Endodermal cell (in vitro differentiated cells): ENCODE measurements around the gene SPA17. TPM values are rescaled to one million over a fixed set of nuclear protein-coding genes. Genes with fewer than 3 reads are reported as not detected.
A peak's percentile ranks its signal among the peaks of the same experiment; 100 is the strongest.

ENCODE experiments used
- DNase-seq: peaks from one replicate; pipeline ENCODE4 v3.0.0-alpha.2; 2017
- H3K27ac ChIP-seq: 2 replicates; pipeline ENCODE4 v1.5.1; 2013; ENCODE audit warnings: mild to moderate bottlenecking, low read depth, low read length, moderate library complexity
- H3K27me3 ChIP-seq: 2 replicates; pipeline ENCODE4 v1.6.1; 2013; ENCODE audit warnings: mild to moderate bottlenecking, low read length, moderate library complexity; ENCODE audit not compliant: insufficient read depth, control insufficient read depth, poor library complexity, severe bottlenecking
- H3K36me3 ChIP-seq: 2 replicates; pipeline ENCODE4 v1.7.0; 2013; ENCODE audit warnings: mild to moderate bottlenecking, low read length, moderate library complexity; ENCODE audit not compliant: control insufficient read depth, insufficient read depth
- H3K4me1 ChIP-seq: one replicate; pipeline ENCODE4 v1.7.0; 2013; ENCODE audit warnings: low read length; ENCODE audit not compliant: control insufficient read depth, insufficient read depth
- H3K4me3 ChIP-seq: 2 replicates; pipeline ENCODE4 v1.5.1; 2013; ENCODE audit warnings: mild to moderate bottlenecking, low read length, moderate library complexity
- H3K9ac ChIP-seq: 2 replicates; pipeline ENCODE4 v1.6.1; 2013; ENCODE audit warnings: mild to moderate bottlenecking, low read length, moderate library complexity; ENCODE audit not compliant: poor library complexity, severe bottlenecking; ENCODE audit errors: extremely low read depth
- H3K9me3 ChIP-seq: 2 replicates; pipeline ENCODE4 v1.6.1; 2013; ENCODE audit warnings: mild to moderate bottlenecking, low read length, moderate library complexity; ENCODE audit not compliant: control insufficient read depth
- H3K27ac Mint-ChIP-seq: 2 replicates; pipeline ENCODE4 v1.8.0; 2020; ENCODE audit warnings: mixed read lengths
- H3K27me3 Mint-ChIP-seq: 2 replicates; pipeline ENCODE4 v1.8.0; 2021; ENCODE audit warnings: mild to moderate bottlenecking, mixed read lengths; ENCODE audit not compliant: insufficient read depth
- H3K36me3 Mint-ChIP-seq: 2 replicates; pipeline ENCODE4 v1.8.0; 2020; ENCODE audit warnings: low read depth, mixed read lengths
- H3K4me1 Mint-ChIP-seq: 2 replicates; pipeline ENCODE4 v1.8.0; 2020; ENCODE audit warnings: mixed read lengths
- H3K4me3 Mint-ChIP-seq: 2 replicates; pipeline ENCODE4 v1.8.0; 2020; ENCODE audit warnings: mild to moderate bottlenecking, moderate library complexity, mixed read lengths
- H3K9me3 Mint-ChIP-seq: 2 replicates; pipeline ENCODE4 v1.8.0; 2020; ENCODE audit warnings: mild to moderate bottlenecking, mixed read lengths
- WGBS, 2 experiments: methylation state at CpG; one replicate each; pipeline versions ENCODE4 v1.1.5 to v1.1.7; 2013; ENCODE audit warnings: missing lambda C conversion rate in 2 of 2, mixed read lengths in 1 of 2; ENCODE audit not compliant: insufficient coverage in 1 of 2, insufficient read length in 1 of 2; 5-methylcytosine and 5-hydroxymethylcytosine counted together
- total RNA-seq, 2 donors: library from RNA; stranded (reverse); fragmentation: NEBNext Ultra II Directional in 1 of 2; extraction: Animal tissue kit (Norgen Biotek cat#: 25700) in 1 of 2; gene quantifications; 2 replicates in 1 of 2; 3 replicates in 1 of 2; pipeline ENCODE4 v1.2.1, GENCODE V29; 2021
- TF ChIP-seq, protein P1 (sequence below): fragments of 200-600 bp; sonication (generic); conservative IDR thresholded peaks from 2 replicates; pipeline ENCODE4 v1.5.0; 2021; ENCODE audit warnings: antibody characterized with exemption, mild to moderate bottlenecking

The SPA17 gene
- total RNA-seq, 2 donors from 2014 or later: 19.6 to 21.8 TPM

DNA sequence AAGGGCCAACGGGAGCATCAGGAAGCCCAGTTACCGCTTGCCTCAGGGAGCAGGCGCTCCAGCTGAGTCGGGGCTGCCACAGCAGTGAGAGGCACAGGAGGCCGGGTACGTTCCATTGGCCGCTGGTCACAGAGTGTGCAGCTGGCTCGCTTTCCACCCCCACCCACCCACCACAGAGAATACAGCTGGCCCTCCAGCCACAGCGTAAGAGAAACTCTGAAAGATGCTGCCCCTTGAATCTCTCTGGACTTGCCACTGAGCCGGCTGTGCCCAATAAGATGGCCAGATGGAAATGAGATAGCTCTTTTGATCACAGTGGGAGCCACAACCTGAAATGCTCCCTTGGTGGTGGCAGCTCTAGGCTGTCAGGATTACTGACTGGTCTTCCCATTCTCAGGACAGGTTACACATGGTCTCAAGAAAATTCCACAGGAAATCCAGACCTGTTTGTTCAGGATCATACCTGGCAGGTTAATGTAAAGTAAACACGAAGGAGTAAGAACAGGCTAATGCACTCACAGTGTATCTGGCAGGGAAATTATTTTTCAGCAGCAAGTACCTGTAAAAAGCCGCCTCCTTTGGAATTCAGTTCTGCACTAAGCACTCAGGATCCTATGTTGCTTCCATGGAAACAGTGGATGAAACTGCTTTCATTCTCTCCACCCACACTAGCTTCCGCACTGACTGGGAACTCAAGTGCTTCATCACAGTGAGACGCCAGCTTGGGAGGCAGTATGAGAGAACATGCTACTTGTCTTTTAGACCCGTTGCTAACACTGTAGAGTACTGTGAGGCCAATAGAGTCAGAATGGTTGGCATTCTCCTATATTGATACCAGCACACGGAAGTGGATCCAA lies 16.7 kb upstream of the SPA17 start:
- Mint-ChIP-seq H3K4me1 (peaks cover 4% of the 10 kb centered on the region), H3K27ac (no peak overlapping the region), H3K27me3 (peaks cover 10% of the 10 kb centered on the region), H3K4me3 (no peak overlapping the region), H3K36me3 (no peaks in the 10 kb centered on the region), H3K9me3 (no peaks in the 10 kb centered on the region)
- no peak overlapping the region for H3K9ac ChIP-seq
- DNase-seq: peak; percentile 59
- peaks cover 5% of the 10 kb centered on the region for H3K27me3 ChIP-seq
- TF ChIP-seq, protein P1, sequence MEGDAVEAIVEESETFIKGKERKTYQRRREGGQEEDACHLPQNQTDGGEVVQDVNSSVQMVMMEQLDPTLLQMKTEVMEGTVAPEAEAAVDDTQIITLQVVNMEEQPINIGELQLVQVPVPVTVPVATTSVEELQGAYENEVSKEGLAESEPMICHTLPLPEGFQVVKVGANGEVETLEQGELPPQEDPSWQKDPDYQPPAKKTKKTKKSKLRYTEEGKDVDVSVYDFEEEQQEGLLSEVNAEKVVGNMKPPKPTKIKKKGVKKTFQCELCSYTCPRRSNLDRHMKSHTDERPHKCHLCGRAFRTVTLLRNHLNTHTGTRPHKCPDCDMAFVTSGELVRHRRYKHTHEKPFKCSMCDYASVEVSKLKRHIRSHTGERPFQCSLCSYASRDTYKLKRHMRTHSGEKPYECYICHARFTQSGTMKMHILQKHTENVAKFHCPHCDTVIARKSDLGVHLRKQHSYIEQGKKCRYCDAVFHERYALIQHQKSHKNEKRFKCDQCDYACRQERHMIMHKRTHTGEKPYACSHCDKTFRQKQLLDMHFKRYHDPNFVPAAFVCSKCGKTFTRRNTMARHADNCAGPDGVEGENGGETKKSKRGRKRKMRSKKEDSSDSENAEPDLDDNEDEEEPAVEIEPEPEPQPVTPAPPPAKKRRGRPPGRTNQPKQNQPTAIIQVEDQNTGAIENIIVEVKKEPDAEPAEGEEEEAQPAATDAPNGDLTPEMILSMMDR: no peak
- H3K36me3 ChIP-seq: no peaks in the 10 kb centered on the region
- H3K4me1 ChIP-seq: no peaks in the 10 kb centered on the region
- no peaks in the 10 kb centered on the region for H3K9me3 ChIP-seq
- 57 to 61% methylated on average over 9 to 16 of the region's 16 CpGs for WGBS, 2 experiments
- H3K27ac ChIP-seq: peak overlapping the region; percentile 68
- no peak overlapping the region for H3K4me3 ChIP-seq

DNA sequence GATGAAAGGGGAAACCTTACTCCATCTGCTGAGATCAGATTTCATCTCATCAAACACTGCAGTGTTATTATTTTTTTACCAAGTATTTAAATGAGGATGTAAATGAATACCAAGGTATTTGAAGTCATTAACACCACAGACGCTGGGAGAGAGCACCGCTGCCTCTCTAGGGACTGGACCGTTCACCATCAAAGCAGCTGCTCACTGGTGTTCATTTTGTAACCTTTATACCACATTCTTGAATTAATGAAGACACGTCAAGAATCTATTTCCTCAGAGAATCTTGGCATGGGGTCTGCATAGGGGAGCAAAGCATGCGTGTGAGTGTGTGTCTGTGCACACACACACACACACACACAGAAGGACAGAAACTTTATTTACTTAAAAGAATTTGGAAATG lies 15.8 kb upstream of the SPA17 start:
- H3K4me1 Mint-ChIP-seq: peaks cover 4% of the 10 kb centered on the region

DNA sequence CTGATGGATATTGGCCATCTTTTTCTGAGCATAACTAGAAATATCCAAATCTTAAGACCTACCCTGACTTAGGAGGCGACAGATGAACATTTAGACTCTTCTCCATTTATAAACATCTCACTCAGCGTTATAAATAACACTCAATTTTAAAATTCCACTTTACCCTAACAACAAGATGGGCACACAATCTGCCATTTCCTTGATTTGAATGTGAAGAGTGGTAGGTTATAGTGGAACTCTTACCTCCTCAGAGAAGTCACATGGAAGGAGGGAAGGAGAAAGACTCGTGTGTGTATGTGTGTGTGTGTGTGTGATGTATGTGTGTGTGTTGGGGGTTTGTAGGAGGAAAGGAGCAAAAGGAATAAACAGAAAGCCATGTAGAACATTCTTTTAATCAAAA lies 15.2 kb upstream of the SPA17 start:
- peaks cover 4% of the 10 kb centered on the region for H3K4me1 Mint-ChIP-seq
- no peak overlapping the region for H3K9ac ChIP-seq
- no peak overlapping the region for H3K4me3 ChIP-seq
- WGBS, 2 experiments: 84 to 86% methylated on average over 1 to 3 of the region's 3 CpGs
- no peak for DNase-seq
- no peaks in the 10 kb centered on the region for H3K36me3 ChIP-seq
- H3K27ac Mint-ChIP-seq: no peak overlapping the region
- no peaks in the 10 kb centered on the region for H3K9me3 ChIP-seq
- H3K27me3 ChIP-seq: peaks cover 5% of the 10 kb centered on the region
- H3K4me1 ChIP-seq: no peaks in the 10 kb centered on the region
- TF ChIP-seq, protein P1: no peak
- H3K27ac ChIP-seq: peak overlapping the region; percentile 7
- peaks cover 1% of the 10 kb centered on the region for H3K27me3 Mint-ChIP-seq
- H3K9me3 Mint-ChIP-seq: no peaks in the 10 kb centered on the region
- no peaks in the 10 kb centered on the region for H3K36me3 Mint-ChIP-seq
- no peak overlapping the region for H3K4me3 Mint-ChIP-seq

More for the DNA sequence above, 15.8 kb upstream of the SPA17 start:
- H3K36me3 ChIP-seq: no peaks in the 10 kb centered on the region
- no peak for DNase-seq
- H3K27ac Mint-ChIP-seq: no peak overlapping the region
- no peak overlapping the region for H3K9ac ChIP-seq
- H3K36me3 Mint-ChIP-seq: no peaks in the 10 kb centered on the region
- H3K4me3 Mint-ChIP-seq: no peak overlapping the region
- 73 to 75% methylated on average over 3 to 5 of the region's 5 CpGs for WGBS, 2 experiments
- TF ChIP-seq, protein P1: no peak
- no peaks in the 10 kb centered on the region for H3K9me3 ChIP-seq
- H3K27me3 ChIP-seq: peaks cover 5% of the 10 kb centered on the region
- H3K9me3 Mint-ChIP-seq: no peaks in the 10 kb centered on the region
- no peaks in the 10 kb centered on the region for H3K4me1 ChIP-seq
- peaks cover 6% of the 10 kb centered on the region for H3K27me3 Mint-ChIP-seq
- no peak overlapping the region for H3K27ac ChIP-seq
- no peak overlapping the region for H3K4me3 ChIP-seq
